NCI-H510A treated with DMSO at 0.1 percent for 48 hours (cell line): Measurements from ENCODE around the gene INHA.

Experiments used
- DNase-seq: peaks from one replicate; lab custom pipeline; 2025; lab: John Stamatoyannopoulos, UW

INHA gene

GRCh38 chr2:219540784-219541504 is 31.2 kb upstream of the INHA start:
- DNase-seq = no peak

- DNase-seq = peak; percentile 66
Observed at GRCh38 chr2:219541611-219542180, 30.4 kb upstream of the INHA start.

- no peak for DNase-seq
Observed at GRCh38 chr2:219542931-219543595, 29.0 kb upstream of the INHA start.

GRCh38 chr2:219543596-219544358 is 28.3 kb upstream of the INHA start, which contains the start of the genes CHPF and TMEM198:
Gene CHPF (minus strand): TSS chr2:219543809. CDS start chr2:219543538, 271 bp downstream.
Gene TMEM198 (plus strand): TSS chr2:219544028. CDS start chr2:219544728, 700 bp downstream.
- peak; percentile 89 for DNase-seq

DNA sequence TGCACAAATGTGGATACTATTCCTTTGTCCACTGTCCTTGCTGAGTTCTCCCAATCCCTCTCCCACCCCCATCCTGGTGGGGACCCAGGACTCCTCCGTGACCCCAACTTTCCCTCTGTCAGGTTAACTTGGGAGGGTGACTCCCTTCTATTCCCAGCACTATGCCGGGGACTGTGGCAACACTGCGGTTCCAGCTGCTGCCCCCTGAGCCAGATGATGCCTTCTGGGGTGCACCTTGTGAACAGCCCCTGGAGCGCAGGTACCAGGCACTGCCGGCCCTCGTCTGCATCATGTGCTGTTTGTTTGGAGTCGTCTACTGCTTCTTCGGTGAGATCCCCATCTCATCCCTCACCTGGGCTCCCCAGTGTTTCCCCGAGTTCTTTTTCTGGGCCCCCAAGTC is 27.5 kb upstream of the INHA start:
- DNase-seq = no peak

DNA sequence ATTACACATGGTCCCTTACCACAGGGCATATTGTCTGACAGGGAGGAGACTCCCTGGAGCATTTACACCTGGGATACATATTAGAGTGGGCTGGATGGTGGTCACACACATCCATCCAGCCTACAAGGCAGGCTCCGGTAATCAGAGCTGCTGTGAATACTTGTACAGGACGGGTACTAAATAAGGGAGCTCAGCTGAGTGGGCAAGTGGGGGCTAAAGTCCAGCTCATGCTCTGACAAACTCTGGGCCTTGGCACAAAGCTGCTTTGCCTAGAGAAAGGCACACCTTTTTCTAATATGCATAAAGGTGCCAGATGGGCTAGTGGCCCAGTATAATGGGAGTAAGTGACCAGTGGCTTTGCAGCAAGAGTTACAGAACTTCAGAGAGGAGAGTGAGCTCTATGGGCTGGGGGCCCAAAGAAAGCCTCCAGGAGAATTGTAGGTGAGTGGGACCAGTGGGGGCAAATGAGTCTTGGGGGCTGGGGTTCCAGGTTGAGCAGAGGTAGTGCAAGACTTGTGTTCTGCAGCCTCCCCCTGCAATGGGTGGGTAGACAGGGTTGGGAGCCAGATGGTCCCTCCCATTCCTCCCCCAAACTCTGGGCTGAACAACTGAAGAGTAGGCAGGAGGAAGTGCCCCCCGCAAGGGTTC is 26.7 kb upstream of the INHA start:
- DNase-seq = no peak

- no peak for DNase-seq
Observed at GRCh38 chr2:219545943-219546352, 26.2 kb upstream of the INHA start.

- no peak for DNase-seq
Observed at GRCh38 chr2:219547621-219548020, 24.5 kb upstream of the INHA start.

GRCh38 chr2:219548990-219549389 is 23.1 kb upstream of the INHA start:
- DNase-seq = no peak

DNA sequence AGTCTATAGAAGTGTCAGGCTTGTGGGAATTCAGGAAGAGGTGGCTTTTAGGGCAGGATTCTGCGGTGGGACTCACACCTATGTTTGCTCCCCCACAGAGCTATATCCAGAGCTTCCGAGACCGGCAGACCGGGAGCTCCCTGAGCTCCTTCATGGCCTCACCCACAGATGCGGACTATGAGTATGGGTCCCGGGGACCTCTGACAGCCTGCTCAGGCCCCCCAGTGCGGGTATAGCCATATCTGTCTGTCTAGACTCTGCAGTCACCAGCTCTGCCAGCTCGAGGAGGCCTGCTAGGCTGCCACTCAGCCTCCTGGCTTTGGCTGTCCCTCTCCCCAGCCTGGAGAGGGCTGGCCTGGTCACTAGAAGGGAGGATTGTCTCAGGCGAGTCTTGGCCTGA is 22.5 kb upstream of the INHA start:
- DNase-seq = no peak

GRCh38 chr2:219551441-219552381 is 20.4 kb upstream of the INHA start:
- peak; percentile 80 for DNase-seq

DNA sequence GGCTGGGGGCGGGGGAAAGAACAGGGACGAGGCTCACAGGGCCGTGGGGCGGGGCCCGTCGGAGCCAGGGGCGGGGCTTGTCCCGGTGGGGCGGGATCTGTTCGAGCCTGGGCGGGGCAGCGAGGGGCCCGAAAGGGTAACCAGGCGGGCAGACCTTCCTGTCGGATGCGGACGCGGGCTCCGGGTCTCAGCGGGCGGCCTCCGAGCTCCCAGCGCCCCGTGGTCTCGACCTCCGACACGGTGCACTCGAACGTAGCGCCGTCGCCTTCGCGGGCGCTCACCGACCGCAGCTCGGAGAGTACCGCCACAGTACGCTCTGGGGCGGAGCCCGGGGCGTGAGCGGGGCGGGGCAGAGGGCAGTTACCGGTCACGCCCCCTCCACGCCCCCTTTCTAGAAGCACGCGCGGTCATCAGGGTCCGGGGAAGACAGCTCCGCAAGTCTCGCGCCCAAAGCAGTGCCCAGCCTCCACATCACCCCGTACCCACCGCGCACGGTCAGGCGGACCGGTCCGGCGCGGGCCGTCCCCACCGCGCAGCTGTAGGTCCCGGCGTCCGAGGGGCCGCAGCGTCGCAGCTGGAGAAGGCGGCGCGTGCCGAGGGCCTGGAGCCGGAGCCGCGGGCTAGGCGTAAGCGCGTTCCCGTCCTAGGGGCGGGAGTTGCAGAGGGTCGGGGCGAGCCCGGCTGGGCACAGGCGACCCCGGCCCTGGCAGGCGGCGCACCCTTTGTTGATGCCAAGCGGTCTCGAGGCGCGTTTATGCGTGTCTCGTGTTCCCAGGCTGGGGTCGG is 19.5 kb upstream of the INHA start:
- peak; percentile 87 for DNase-seq

DNA sequence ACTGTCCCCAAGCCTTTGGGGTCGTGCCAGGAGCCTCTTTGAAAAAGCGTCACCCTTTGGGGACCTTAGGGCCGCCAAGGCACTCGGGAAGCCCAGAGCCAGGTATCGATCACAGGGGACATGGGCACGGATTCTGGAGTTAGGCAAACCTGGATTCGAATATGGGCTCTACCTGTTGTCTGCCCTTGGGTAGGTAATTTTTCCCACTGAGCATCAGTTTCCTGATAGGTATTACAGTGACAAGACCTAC is 19.0 kb upstream of the INHA start:
- peak; percentile 14 for DNase-seq

DNA sequence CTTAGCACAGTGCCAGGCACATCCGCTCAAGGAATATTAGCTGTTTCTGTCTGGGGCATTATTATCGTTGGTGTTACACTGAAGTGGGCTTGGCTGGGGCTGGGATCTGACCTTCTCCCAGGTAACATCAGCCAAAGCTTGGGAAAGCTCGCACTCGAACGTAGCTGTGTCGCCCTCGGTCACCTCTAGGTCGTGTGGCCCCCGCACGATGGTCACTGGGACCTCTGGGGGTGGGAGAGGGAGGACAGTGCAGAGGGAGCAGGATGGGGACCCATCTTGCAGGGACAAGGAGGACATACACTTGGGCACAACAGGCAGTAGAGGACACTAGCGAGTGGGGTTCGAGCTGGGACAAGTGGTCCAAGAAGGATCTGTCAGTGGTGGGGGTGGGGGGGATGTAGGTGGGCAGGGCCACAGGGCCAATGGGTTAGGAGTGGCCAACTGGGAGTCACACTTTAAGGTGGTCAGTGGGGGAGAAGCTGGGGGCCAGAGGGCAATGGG is 18.6 kb upstream of the INHA start:
- no peak for DNase-seq

- no peak for DNase-seq
Observed at GRCh38 chr2:219554350-219554749, 17.8 kb upstream of the INHA start.

- DNase-seq = no peak
Observed at GRCh38 chr2:219555956-219556355, 16.2 kb upstream of the INHA start.

GRCh38 chr2:219556413-219556812 is 15.7 kb upstream of the INHA start:
- DNase-seq = no peak

- DNase-seq = no peak
Observed at GRCh38 chr2:219557320-219557719, 14.8 kb upstream of the INHA start.

GRCh38 chr2:219557791-219558785 is 14.0 kb upstream of the INHA start:
- DNase-seq = no peak
